BLaER1 (cell line): ENCODE data around the gene KAZN.

ENCODE experiments used
- H3K27ac ChIP-seq: shearing (Covaris generic); formaldehyde crosslinking; 2 replicates; pipeline ENCODE4 v1.8.1; 2022
- H3K27me3 ChIP-seq: shearing (Covaris generic); formaldehyde crosslinking; 2 replicates; pipeline ENCODE4 v1.8.1; 2022
- H3K36me3 ChIP-seq: shearing (Covaris generic); formaldehyde crosslinking; 2 replicates; pipeline ENCODE4 v1.8.1; 2022
- H3K4me1 ChIP-seq: shearing (Covaris generic); formaldehyde crosslinking; 2 replicates; pipeline ENCODE4 v1.8.1; 2022
- H3K4me2 ChIP-seq: shearing (Covaris generic); formaldehyde crosslinking; 2 replicates; pipeline ENCODE4 v1.8.1; 2022
- H3K4me3 ChIP-seq: shearing (Covaris generic); formaldehyde crosslinking; 2 replicates; pipeline ENCODE4 v1.8.1; 2022
- H3K9ac ChIP-seq: shearing (Covaris generic); formaldehyde crosslinking; 2 replicates; pipeline ENCODE4 v1.8.1; 2022
- H3K9me3 ChIP-seq: shearing (Covaris generic); formaldehyde crosslinking; 2 replicates; pipeline ENCODE4 v1.8.1; 2022
- H4K20me1 ChIP-seq: shearing (Covaris generic); formaldehyde crosslinking; 2 replicates; pipeline ENCODE4 v1.8.1; 2022
- Cebpa-rat ChIP-seq: shearing (Covaris generic); IDR thresholded peaks from 2 replicates; pipeline ENCODE4 v1.8.1; 2022

KAZN gene

GRCh38 chr1:14741532-14741931, 143.0 kb downstream of the KAZN start:
- H3K9ac ChIP-seq, result no peak overlapping the region
- no peaks in the 10 kb centered on the region for H3K36me3 ChIP-seq
- no peak overlapping the region for H3K4me3 ChIP-seq
- no peaks in the 10 kb centered on the region for H4K20me1 ChIP-seq
- peaks cover 64% of the 10 kb centered on the region for H3K4me1 ChIP-seq
- H3K9me3 ChIP-seq, result no peaks in the 10 kb centered on the region
- H3K4me2 ChIP-seq, result peak overlapping the region; percentile 80
- no peaks in the 10 kb centered on the region for H3K27me3 ChIP-seq
- TF ChIP-seq Cebpa-rat, result no peak
- no peak overlapping the region for H3K27ac ChIP-seq

GRCh38 chr1:14742181-14742980, 143.9 kb downstream of the KAZN start:
- H3K27ac ChIP-seq, result no peak overlapping the region
- peaks cover 55% of the 10 kb centered on the region for H3K4me1 ChIP-seq

GRCh38 chr1:14743368-14743767, 144.9 kb downstream of the KAZN start:
- TF ChIP-seq Cebpa-rat, result no peak
- Histone ChIP-seq H3K36me3 (no peaks in the 10 kb centered on the region), H3K4me1 (peaks cover 46% of the 10 kb centered on the region), H3K9ac (no peak overlapping the region), H3K27ac (no peak overlapping the region), H3K4me2 (no peak overlapping the region), H3K9me3 (no peaks in the 10 kb centered on the region), H3K4me3 (no peak overlapping the region), H3K27me3 (no peaks in the 10 kb centered on the region), H4K20me1 (no peaks in the 10 kb centered on the region)

More at GRCh38 chr1:14742181-14742980, 143.9 kb downstream of the KAZN start:
- peak overlapping the region; percentile 80 for H3K4me2 ChIP-seq
- no peaks in the 10 kb centered on the region for H4K20me1 ChIP-seq
- H3K27me3 ChIP-seq, result no peaks in the 10 kb centered on the region
- H3K4me3 ChIP-seq, result no peak overlapping the region
- no peak overlapping the region for H3K9ac ChIP-seq
- no peaks in the 10 kb centered on the region for H3K9me3 ChIP-seq
- TF ChIP-seq Cebpa-rat, result no peak
- no peaks in the 10 kb centered on the region for H3K36me3 ChIP-seq

DNA sequence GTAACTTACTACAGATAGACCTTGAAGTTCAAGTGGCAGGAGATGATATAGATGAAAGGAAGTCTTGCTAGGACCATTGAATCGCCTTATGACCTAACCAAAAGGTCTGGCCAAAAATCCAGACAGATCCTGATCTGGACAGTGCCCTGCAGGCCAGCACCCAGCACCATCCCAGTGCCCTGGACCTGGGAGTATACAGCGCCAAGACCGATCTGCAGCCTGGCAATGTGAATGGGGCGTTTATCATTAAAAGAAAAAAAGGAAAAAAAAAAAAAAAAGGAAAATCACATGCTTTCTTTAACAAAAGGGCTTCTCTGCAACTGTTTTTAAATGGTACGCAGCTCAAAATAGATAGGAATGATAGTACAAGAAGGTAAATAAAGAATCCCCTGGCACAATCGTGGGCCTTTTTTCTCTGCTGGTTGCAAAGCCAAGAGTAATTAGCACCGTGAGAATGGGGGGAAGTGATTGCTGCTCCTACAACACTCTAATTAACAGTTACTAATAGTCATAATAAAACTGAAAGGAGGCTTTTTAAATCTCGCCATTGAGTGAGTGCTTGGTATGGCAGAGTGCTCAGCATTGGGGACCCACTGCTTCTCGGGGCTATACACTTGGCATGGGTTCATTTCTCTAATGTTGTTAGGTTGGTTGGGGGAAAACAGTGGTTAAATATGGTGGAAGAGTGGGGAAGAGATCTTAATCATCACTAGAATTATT, 146.7 kb downstream of the KAZN start:
- Histone ChIP-seq H3K27ac (no peak overlapping the region), H3K9ac (no peak overlapping the region), H3K36me3 (no peaks in the 10 kb centered on the region), H3K4me1 (peaks cover 42% of the 10 kb centered on the region), H3K9me3 (no peaks in the 10 kb centered on the region), H3K27me3 (no peaks in the 10 kb centered on the region), H3K4me3 (no peak overlapping the region), H4K20me1 (no peaks in the 10 kb centered on the region), H3K4me2 (no peak overlapping the region)
- no peak for TF ChIP-seq Cebpa-rat

DNA sequence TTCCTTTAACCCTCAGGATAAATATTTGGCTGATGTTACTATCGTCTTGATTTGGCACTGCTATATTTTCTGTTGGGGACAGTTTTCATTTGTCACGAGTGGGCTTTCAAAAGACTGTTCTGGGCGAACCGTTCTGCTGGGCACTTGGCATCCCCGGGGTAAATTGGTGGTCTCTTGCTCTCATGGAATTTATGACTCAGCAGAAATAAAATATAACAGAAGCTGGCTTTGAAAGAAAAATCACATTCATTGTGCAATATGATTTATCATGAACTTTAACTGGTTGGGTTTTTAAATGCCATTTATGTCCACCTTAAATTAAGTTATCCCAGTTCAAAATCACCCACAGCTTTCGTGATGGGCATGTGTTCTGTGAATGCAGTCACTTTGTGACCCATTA, 147.3 kb downstream of the KAZN start:
- Histone ChIP-seq H3K9ac (no peak overlapping the region), H3K4me3 (no peak overlapping the region), H3K36me3 (no peaks in the 10 kb centered on the region), H3K4me2 (no peak overlapping the region), H3K27ac (no peak overlapping the region), H3K9me3 (no peaks in the 10 kb centered on the region), H4K20me1 (no peaks in the 10 kb centered on the region), H3K4me1 (peaks cover 36% of the 10 kb centered on the region), H3K27me3 (no peaks in the 10 kb centered on the region)
- no peak for TF ChIP-seq Cebpa-rat

GRCh38 chr1:14746393-14746792, 147.9 kb downstream of the KAZN start:
- Histone ChIP-seq H3K27ac (no peak overlapping the region), H3K4me2 (no peak overlapping the region), H3K4me3 (no peak overlapping the region), H3K27me3 (no peaks in the 10 kb centered on the region), H3K36me3 (no peaks in the 10 kb centered on the region), H3K9me3 (no peaks in the 10 kb centered on the region), H3K9ac (no peak overlapping the region), H3K4me1 (peaks cover 30% of the 10 kb centered on the region), H4K20me1 (no peaks in the 10 kb centered on the region)
- TF ChIP-seq Cebpa-rat, result no peak

DNA sequence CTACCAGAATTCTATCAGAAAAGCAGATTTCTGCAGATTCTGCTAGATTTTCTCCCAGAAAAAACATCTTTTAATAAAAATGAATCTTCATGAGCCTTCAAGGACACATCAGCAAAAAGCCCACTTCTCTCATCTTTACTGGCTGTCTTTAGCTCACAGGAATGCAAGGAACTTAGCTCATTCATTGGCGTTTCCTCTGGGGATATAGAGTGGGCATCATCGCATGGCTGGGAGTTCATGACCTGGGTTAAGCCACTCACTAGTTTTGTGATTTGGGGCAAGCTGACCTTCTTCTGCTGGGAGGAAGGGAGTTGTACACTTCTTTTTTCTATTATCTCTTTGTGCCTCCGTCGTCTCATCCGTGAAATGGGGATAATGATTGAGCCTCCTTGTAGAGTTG, 149.7 kb downstream of the KAZN start:
- Histone ChIP-seq H3K4me2 (no peak overlapping the region), H3K4me1 (peaks cover 14% of the 10 kb centered on the region), H3K27me3 (no peaks in the 10 kb centered on the region), H4K20me1 (no peaks in the 10 kb centered on the region), H3K9ac (no peak overlapping the region), H3K4me3 (no peak overlapping the region), H3K27ac (no peak overlapping the region), H3K9me3 (no peaks in the 10 kb centered on the region), H3K36me3 (no peaks in the 10 kb centered on the region)
- TF ChIP-seq Cebpa-rat, result no peak

GRCh38 chr1:14748977-14749376, 150.5 kb downstream of the KAZN start:
- Histone ChIP-seq H3K27me3 (no peaks in the 10 kb centered on the region), H3K4me3 (no peak overlapping the region), H3K9ac (no peak overlapping the region), H3K9me3 (no peaks in the 10 kb centered on the region), H3K36me3 (no peaks in the 10 kb centered on the region), H3K27ac (no peak overlapping the region), H4K20me1 (no peaks in the 10 kb centered on the region), H3K4me1 (peaks cover 14% of the 10 kb centered on the region), H3K4me2 (peak overlapping the region; percentile 61)
- no peak for TF ChIP-seq Cebpa-rat

GRCh38 chr1:14750490-14750889, 152.0 kb downstream of the KAZN start:
- H3K27me3 ChIP-seq, result no peaks in the 10 kb centered on the region
- H3K36me3 ChIP-seq, result no peaks in the 10 kb centered on the region
- no peak overlapping the region for H3K4me2 ChIP-seq
- no peak overlapping the region for H3K9ac ChIP-seq
- H3K27ac ChIP-seq, result no peak overlapping the region
- peaks cover 16% of the 10 kb centered on the region for H3K4me1 ChIP-seq
- no peak for TF ChIP-seq Cebpa-rat
- no peaks in the 10 kb centered on the region for H3K9me3 ChIP-seq
- no peaks in the 10 kb centered on the region for H4K20me1 ChIP-seq
- no peak overlapping the region for H3K4me3 ChIP-seq
